GM12878 (cell line): ENCODE data around the gene ATF6. TPM values are rescaled to one million over a fixed set of nuclear protein-coding genes. Genes with fewer than 3 reads are reported as not detected.

Experiments used
- ASH2L ChIP-seq: fragments of 300-600, 200-600 bp; sonication (generic); IDR thresholded peaks from 2 replicates; pipeline ENCODE4 v1.6.1; 2017; ENCODE audit warnings: low read depth, mild to moderate bottlenecking, borderline replicate concordance
- BMI1 ChIP-seq: fragments of 450-650 bp; IDR thresholded peaks from 2 replicates; pipeline ENCODE4 v1.6.1; 2016; ENCODE audit warnings: mild to moderate bottlenecking, moderate library complexity, borderline replicate concordance
- FOS ChIP-seq: IDR thresholded peaks from 3 replicates; pipeline ENCODE4 v1.6.1; 2011; ENCODE audit warnings: borderline replicate concordance; ENCODE audit not compliant: insufficient read length; ENCODE audit errors: extremely low read depth
- IRF4 ChIP-seq: IDR thresholded peaks from 2 replicates; pipeline ENCODE4 v1.6.1; 2011; ENCODE audit warnings: low read depth, low read length
- MTA3 ChIP-seq: IDR thresholded peaks from 2 replicates; pipeline ENCODE4 v1.6.1; 2012; ENCODE audit warnings: low read length, inconsistent platforms, borderline replicate concordance
- PML ChIP-seq: IDR thresholded peaks from 2 replicates; pipeline ENCODE4 v1.6.1; 2012; ENCODE audit warnings: low read length, inconsistent platforms
- TCF3 ChIP-seq: IDR thresholded peaks from 2 replicates; pipeline ENCODE4 v1.6.1; 2012; ENCODE audit warnings: low read depth, mild to moderate bottlenecking, low read length, borderline replicate concordance; ENCODE audit not compliant: insufficient read depth
- ZNF384 ChIP-seq: IDR thresholded peaks from 2 replicates; pipeline ENCODE4 v1.6.1; 2012; ENCODE audit warnings: low read depth, mild to moderate bottlenecking, low read length, improper control_type of control experiment, borderline replicate concordance
- polyA plus RNA-seq, 11 experiments: library from polyadenylated mRNA; depleted of rRNA in 4 of 11; unstranded in 6 of 11; stranded (reverse) in 5 of 11; fragments of >200 nt; fragmentation: Nextera tagmentation in 4 of 11; fragmentation: Illumina TruSeq in 1 of 11; extraction: Ambion mirVana in 4 of 11; extraction: Trizol in 1 of 11; gene quantifications; 1 replicate in 1 of 11; 2 replicates in 10 of 11; pipeline versions ENCODE4 v1.2.1 to v1.2.3, GENCODE V29; 2011 to 2016; ENCODE audit warnings: inconsistent platforms in 2 of 11, missing spikeins in 2 of 11, low read depth in 1 of 11
- small RNA-seq: library from RNA; depleted of rRNA; stranded (forward); fragments of <200 nt; gene quantifications from one replicate; pipeline ENCODE3, GENCODE V24; 2014
- total RNA-seq, 4 experiments: library from RNA; depleted of rRNA in 3 of 4; stranded (reverse); fragments of >200 nt in 3 of 4; fragmentation: Illumina TruSeq in 1 of 4; extraction: Trizol in 1 of 4; gene quantifications; 2 replicates each; pipeline versions ENCODE4 v1.2.1 to v1.2.3, GENCODE V29; 2013 to 2021
- TF ChIP-seq, protein P1 (sequence below): fragments of 450-650 bp; IDR thresholded peaks from 2 replicates; pipeline ENCODE4 v1.6.1; 2014; ENCODE audit warnings: mild to moderate bottlenecking
- TF ChIP-seq, protein P2 (sequence below): fragments of 450-650 bp; formaldehyde crosslinking; IDR thresholded peaks from 2 replicates; pipeline ENCODE4 v1.5.0; 2022; ENCODE audit warnings: mild to moderate bottlenecking, missing genetic modification characterization

The ATF6 gene
- total and polyA plus RNA-seq, 10 of the 15 experiments (the other 5 are each of a cell fraction or from before 2014, with no cell fraction given): 7.8 to 24.3 (median 14.7) TPM

DNA sequence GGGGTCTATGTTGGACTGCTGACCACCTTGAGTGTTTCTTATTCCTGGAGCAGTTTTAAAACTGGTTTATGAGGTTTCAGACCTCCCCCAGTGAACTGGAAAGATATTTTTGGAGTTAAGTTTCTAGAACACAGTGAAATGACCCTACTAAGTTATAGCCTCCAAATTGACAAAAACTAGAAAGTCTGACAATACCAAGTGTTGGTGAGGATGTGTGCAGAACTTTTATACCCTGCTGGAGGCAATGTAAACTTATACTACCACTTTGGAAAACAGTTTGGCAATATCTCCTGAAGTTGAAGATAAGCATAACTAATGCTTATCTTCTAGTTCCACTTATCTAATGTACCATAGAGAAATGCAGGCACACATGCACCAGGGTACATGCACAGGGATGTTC lies 247.2 kb downstream of the ATF6 start (continued):
- TF ChIP-seq, protein P1, sequence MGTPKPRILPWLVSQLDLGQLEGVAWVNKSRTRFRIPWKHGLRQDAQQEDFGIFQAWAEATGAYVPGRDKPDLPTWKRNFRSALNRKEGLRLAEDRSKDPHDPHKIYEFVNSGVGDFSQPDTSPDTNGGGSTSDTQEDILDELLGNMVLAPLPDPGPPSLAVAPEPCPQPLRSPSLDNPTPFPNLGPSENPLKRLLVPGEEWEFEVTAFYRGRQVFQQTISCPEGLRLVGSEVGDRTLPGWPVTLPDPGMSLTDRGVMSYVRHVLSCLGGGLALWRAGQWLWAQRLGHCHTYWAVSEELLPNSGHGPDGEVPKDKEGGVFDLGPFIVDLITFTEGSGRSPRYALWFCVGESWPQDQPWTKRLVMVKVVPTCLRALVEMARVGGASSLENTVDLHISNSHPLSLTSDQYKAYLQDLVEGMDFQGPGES: no peak
- TF ChIP-seq, protein P2, sequence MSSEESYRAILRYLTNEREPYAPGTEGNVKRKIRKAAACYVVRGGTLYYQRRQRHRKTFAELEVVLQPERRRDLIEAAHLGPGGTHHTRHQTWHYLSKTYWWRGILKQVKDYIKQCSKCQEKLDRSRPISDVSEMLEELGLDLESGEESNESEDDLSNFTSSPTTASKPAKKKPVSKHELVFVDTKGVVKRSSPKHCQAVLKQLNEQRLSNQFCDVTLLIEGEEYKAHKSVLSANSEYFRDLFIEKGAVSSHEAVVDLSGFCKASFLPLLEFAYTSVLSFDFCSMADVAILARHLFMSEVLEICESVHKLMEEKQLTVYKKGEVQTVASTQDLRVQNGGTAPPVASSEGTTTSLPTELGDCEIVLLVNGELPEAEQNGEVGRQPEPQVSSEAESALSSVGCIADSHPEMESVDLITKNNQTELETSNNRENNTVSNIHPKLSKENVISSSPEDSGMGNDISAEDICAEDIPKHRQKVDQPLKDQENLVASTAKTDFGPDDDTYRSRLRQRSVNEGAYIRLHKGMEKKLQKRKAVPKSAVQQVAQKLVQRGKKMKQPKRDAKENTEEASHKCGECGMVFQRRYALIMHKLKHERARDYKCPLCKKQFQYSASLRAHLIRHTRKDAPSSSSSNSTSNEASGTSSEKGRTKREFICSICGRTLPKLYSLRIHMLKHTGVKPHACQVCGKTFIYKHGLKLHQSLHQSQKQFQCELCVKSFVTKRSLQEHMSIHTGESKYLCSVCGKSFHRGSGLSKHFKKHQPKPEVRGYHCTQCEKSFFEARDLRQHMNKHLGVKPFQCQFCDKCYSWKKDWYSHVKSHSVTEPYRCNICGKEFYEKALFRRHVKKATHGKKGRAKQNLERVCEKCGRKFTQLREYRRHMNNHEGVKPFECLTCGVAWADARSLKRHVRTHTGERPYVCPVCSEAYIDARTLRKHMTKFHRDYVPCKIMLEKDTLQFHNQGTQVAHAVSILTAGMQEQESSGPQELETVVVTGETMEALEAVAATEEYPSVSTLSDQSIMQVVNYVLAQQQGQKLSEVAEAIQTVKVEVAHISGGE (CRISPR knock-in tag): no peak
- TF ChIP-seq PML (no peak), MTA3 (no peak), ASH2L (no peak), TCF3 (no peak), IRF4 (no peak), ZNF384 (no peak), FOS (no peak), BMI1 (no peak)

Small RNA genes within 50 kb of the gene (small RNA-seq; reads per million reads assigned to genes)
- gene RN7SL466P: not detected

Other genes starting within 250 kb of the ATF6 start
- 0.65 and 0.96 TPM in 2 replicates for gene HSPA6, start 241.8 kb upstream of the ATF6 start, total RNA-seq (2014; rRNA removed)
- 0.18 and 0.36 TPM in 2 replicates for gene HSPA6, start 241.8 kb upstream of the ATF6 start, total RNA-seq (2014; rRNA removed; fragmentation: Illumina TruSeq; extraction: Trizol)
- gene HSPA6, start 241.8 kb upstream of the ATF6 start, total RNA-seq (2021): 1.6 and 1.8 TPM in 2 replicates
- gene HSPA6, start 241.8 kb upstream of the ATF6 start, polyA plus RNA-seq (2011; rRNA removed): 0.06 and 0.18 TPM in 2 replicates
- 0.12 and 0.16 TPM in 2 replicates for gene HSPA6, start 241.8 kb upstream of the ATF6 start, polyA plus RNA-seq (2014; fragmentation: Illumina TruSeq; extraction: Trizol)
- under 1 TPM; 0.05 to 0.09 TPM for gene HSPA6, start 241.8 kb upstream of the ATF6 start, polyA plus RNA-seq (2014; fragmentation: Nextera tagmentation; extraction: Ambion mirVana)
- 1.2 and 1.5 TPM in 2 replicates for gene HSPA6, start 241.8 kb upstream of the ATF6 start, polyA plus RNA-seq (2014; rRNA removed)
- gene HSPA6, start 241.8 kb upstream of the ATF6 start, polyA plus RNA-seq (2016; fragmentation: Nextera tagmentation; extraction: Ambion mirVana): 1 to 10 TPM; 8.5 to 8.8 TPM
- 0.05 TPM in 1 of 2 replicates, not detected in the other for gene FCGR3A, start 216.5 kb upstream of the ATF6 start, total RNA-seq (2014; rRNA removed)
- gene FCGR3A, start 216.5 kb upstream of the ATF6 start, total RNA-seq (2014; rRNA removed; fragmentation: Illumina TruSeq; extraction: Trizol): not detected in 2 replicates
- 0.10 TPM in 1 of 2 replicates, not detected in the other for gene FCGR3A, start 216.5 kb upstream of the ATF6 start, total RNA-seq (2021)
- not detected in 2 replicates for gene FCGR3A, start 216.5 kb upstream of the ATF6 start, polyA plus RNA-seq (2011; rRNA removed)
- gene FCGR3A, start 216.5 kb upstream of the ATF6 start, polyA plus RNA-seq (2014; fragmentation: Illumina TruSeq; extraction: Trizol): not detected in 2 replicates
- gene FCGR3A, start 216.5 kb upstream of the ATF6 start, polyA plus RNA-seq (2014; fragmentation: Nextera tagmentation; extraction: Ambion mirVana): not detected
- gene FCGR3A, start 216.5 kb upstream of the ATF6 start, polyA plus RNA-seq (2014; rRNA removed): not detected in 2 replicates
- gene FCGR3A, start 216.5 kb upstream of the ATF6 start, polyA plus RNA-seq (2016; fragmentation: Nextera tagmentation; extraction: Ambion mirVana): under 1 TPM in 1 of 2 experiments, not detected in 1; 0.09 TPM
- not detected in 2 replicates for gene FCGR3B, start 135.1 kb upstream of the ATF6 start, total RNA-seq (2014; rRNA removed)
- not detected in 2 replicates for gene FCGR3B, start 135.1 kb upstream of the ATF6 start, total RNA-seq (2014; rRNA removed; fragmentation: Illumina TruSeq; extraction: Trizol)
- not detected in 2 replicates for gene FCGR3B, start 135.1 kb upstream of the ATF6 start, total RNA-seq (2021)
- gene FCGR3B, start 135.1 kb upstream of the ATF6 start, polyA plus RNA-seq (2011; rRNA removed): not detected in 2 replicates
- gene FCGR3B, start 135.1 kb upstream of the ATF6 start, polyA plus RNA-seq (2014; fragmentation: Illumina TruSeq; extraction: Trizol): not detected in 2 replicates
- gene FCGR3B, start 135.1 kb upstream of the ATF6 start, polyA plus RNA-seq (2014; fragmentation: Nextera tagmentation; extraction: Ambion mirVana): not detected
- not detected in 2 replicates for gene FCGR3B, start 135.1 kb upstream of the ATF6 start, polyA plus RNA-seq (2014; rRNA removed)
- gene FCGR3B, start 135.1 kb upstream of the ATF6 start, polyA plus RNA-seq (2016; fragmentation: Nextera tagmentation; extraction: Ambion mirVana): not detected
- 99.3 and 100 TPM in 2 replicates for gene FCGR2B, start 103.2 kb upstream of the ATF6 start, total RNA-seq (2014; rRNA removed)
- gene FCGR2B, start 103.2 kb upstream of the ATF6 start, total RNA-seq (2014; rRNA removed; fragmentation: Illumina TruSeq; extraction: Trizol): 76.6 and 78.5 TPM in 2 replicates
- gene FCGR2B, start 103.2 kb upstream of the ATF6 start, total RNA-seq (2021): 88.9 and 99.4 TPM in 2 replicates
- gene FCGR2B, start 103.2 kb upstream of the ATF6 start, polyA plus RNA-seq (2011; rRNA removed): 99.1 and 111 TPM in 2 replicates
- 118 and 122 TPM in 2 replicates for gene FCGR2B, start 103.2 kb upstream of the ATF6 start, polyA plus RNA-seq (2014; fragmentation: Illumina TruSeq; extraction: Trizol)
- 100 to 1,000 TPM; 131 to 216 TPM for gene FCGR2B, start 103.2 kb upstream of the ATF6 start, polyA plus RNA-seq (2014; fragmentation: Nextera tagmentation; extraction: Ambion mirVana)
- 101 and 106 TPM in 2 replicates for gene FCGR2B, start 103.2 kb upstream of the ATF6 start, polyA plus RNA-seq (2014; rRNA removed)
- 100 to 1,000 TPM; 105 to 112 TPM for gene FCGR2B, start 103.2 kb upstream of the ATF6 start, polyA plus RNA-seq (2016; fragmentation: Nextera tagmentation; extraction: Ambion mirVana)
- gene FCRLA, start 59.1 kb upstream of the ATF6 start, total RNA-seq (2014; rRNA removed): 419 and 443 TPM in 2 replicates
- gene FCRLA, start 59.1 kb upstream of the ATF6 start, total RNA-seq (2014; rRNA removed; fragmentation: Illumina TruSeq; extraction: Trizol): 269 and 273 TPM in 2 replicates
- 286 and 294 TPM in 2 replicates for gene FCRLA, start 59.1 kb upstream of the ATF6 start, total RNA-seq (2021)
- 122 and 130 TPM in 2 replicates for gene FCRLA, start 59.1 kb upstream of the ATF6 start, polyA plus RNA-seq (2011; rRNA removed)
- 378 and 399 TPM in 2 replicates for gene FCRLA, start 59.1 kb upstream of the ATF6 start, polyA plus RNA-seq (2014; fragmentation: Illumina TruSeq; extraction: Trizol)
- 100 to 1,000 TPM; 418 to 714 TPM for gene FCRLA, start 59.1 kb upstream of the ATF6 start, polyA plus RNA-seq (2014; fragmentation: Nextera tagmentation; extraction: Ambion mirVana)
- gene FCRLA, start 59.1 kb upstream of the ATF6 start, polyA plus RNA-seq (2014; rRNA removed): 355 and 359 TPM in 2 replicates
- gene FCRLA, start 59.1 kb upstream of the ATF6 start, polyA plus RNA-seq (2016; fragmentation: Nextera tagmentation; extraction: Ambion mirVana): 100 to 1,000 TPM; 339 to 389 TPM
- 11.3 and 11.5 TPM in 2 replicates for gene FCRLB, start 44.8 kb upstream of the ATF6 start, total RNA-seq (2014; rRNA removed)
- 3.1 and 3.4 TPM in 2 replicates for gene FCRLB, start 44.8 kb upstream of the ATF6 start, total RNA-seq (2014; rRNA removed; fragmentation: Illumina TruSeq; extraction: Trizol)
- gene FCRLB, start 44.8 kb upstream of the ATF6 start, total RNA-seq (2021): 7.9 and 8.3 TPM in 2 replicates
- 1.2 and 1.5 TPM in 2 replicates for gene FCRLB, start 44.8 kb upstream of the ATF6 start, polyA plus RNA-seq (2011; rRNA removed)
- 1.2 and 1.9 TPM in 2 replicates for gene FCRLB, start 44.8 kb upstream of the ATF6 start, polyA plus RNA-seq (2014; fragmentation: Illumina TruSeq; extraction: Trizol)
- gene FCRLB, start 44.8 kb upstream of the ATF6 start, polyA plus RNA-seq (2014; fragmentation: Nextera tagmentation; extraction: Ambion mirVana): 1 to 10 TPM in 1 of 2 experiments, under 1 TPM in 1; 0.55 to 1.2 TPM
- gene FCRLB, start 44.8 kb upstream of the ATF6 start, polyA plus RNA-seq (2014; rRNA removed): 8.8 and 9.4 TPM in 2 replicates
- gene FCRLB, start 44.8 kb upstream of the ATF6 start, polyA plus RNA-seq (2016; fragmentation: Nextera tagmentation; extraction: Ambion mirVana): 10 to 100 TPM; 10.9 to 11.7 TPM
- gene DUSP12, start 16.5 kb upstream of the ATF6 start, total RNA-seq (2014; rRNA removed): 41.1 and 42.5 TPM in 2 replicates
- 23.7 and 24.1 TPM in 2 replicates for gene DUSP12, start 16.5 kb upstream of the ATF6 start, total RNA-seq (2014; rRNA removed; fragmentation: Illumina TruSeq; extraction: Trizol)
- 25.2 and 29.8 TPM in 2 replicates for gene DUSP12, start 16.5 kb upstream of the ATF6 start, total RNA-seq (2021)
- 50.8 and 62.5 TPM in 2 replicates for gene DUSP12, start 16.5 kb upstream of the ATF6 start, polyA plus RNA-seq (2011; rRNA removed)
- gene DUSP12, start 16.5 kb upstream of the ATF6 start, polyA plus RNA-seq (2014; fragmentation: Illumina TruSeq; extraction: Trizol): 24.8 and 25.7 TPM in 2 replicates
- 10 to 100 TPM in 1 of 2 experiments, 1 to 10 TPM in 1; 7.0 to 13.3 TPM for gene DUSP12, start 16.5 kb upstream of the ATF6 start, polyA plus RNA-seq (2014; fragmentation: Nextera tagmentation; extraction: Ambion mirVana)
- gene DUSP12, start 16.5 kb upstream of the ATF6 start, polyA plus RNA-seq (2014; rRNA removed): 46.5 and 51.5 TPM in 2 replicates
- 10 to 100 TPM; 42.5 TPM for gene DUSP12, start 16.5 kb upstream of the ATF6 start, polyA plus RNA-seq (2016; fragmentation: Nextera tagmentation; extraction: Ambion mirVana)